ENCODE data around the gene RABEP2.
"Not testable (repeated sequence)": the region's sequence is repeated elsewhere in the genome, so short reads cannot be mapped to it uniquely, and the experiment has no call there.

Gene RABEP2, protein sequence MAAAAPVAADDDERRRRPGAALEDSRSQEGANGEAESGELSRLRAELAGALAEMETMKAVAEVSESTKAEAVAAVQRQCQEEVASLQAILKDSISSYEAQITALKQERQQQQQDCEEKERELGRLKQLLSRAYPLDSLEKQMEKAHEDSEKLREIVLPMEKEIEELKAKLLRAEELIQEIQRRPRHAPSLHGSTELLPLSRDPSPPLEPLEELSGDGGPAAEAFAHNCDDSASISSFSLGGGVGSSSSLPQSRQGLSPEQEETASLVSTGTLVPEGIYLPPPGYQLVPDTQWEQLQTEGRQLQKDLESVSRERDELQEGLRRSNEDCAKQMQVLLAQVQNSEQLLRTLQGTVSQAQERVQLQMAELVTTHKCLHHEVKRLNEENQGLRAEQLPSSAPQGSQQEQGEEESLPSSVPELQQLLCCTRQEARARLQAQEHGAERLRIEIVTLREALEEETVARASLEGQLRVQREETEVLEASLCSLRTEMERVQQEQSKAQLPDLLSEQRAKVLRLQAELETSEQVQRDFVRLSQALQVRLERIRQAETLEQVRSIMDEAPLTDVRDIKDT

GRCh38 chr16:28924762-28925385 is at the start of gene RABEP2:
TSS of gene RABEP2 (minus strand) at chr16:28925238. CDS start at chr16:28925163, 75 bp downstream.
- DNase-seq, result peak; percentile 62

GRCh38 chr16:28974437-28975157 is 49.6 kb upstream of the RABEP2 start, which contains the start of gene SPNS1:
TSS of gene SPNS1 (plus strand) at chr16:28974778. CDS start at chr16:28975152, 374 bp downstream.
- peak; percentile 43 for DNase-seq

DNA sequence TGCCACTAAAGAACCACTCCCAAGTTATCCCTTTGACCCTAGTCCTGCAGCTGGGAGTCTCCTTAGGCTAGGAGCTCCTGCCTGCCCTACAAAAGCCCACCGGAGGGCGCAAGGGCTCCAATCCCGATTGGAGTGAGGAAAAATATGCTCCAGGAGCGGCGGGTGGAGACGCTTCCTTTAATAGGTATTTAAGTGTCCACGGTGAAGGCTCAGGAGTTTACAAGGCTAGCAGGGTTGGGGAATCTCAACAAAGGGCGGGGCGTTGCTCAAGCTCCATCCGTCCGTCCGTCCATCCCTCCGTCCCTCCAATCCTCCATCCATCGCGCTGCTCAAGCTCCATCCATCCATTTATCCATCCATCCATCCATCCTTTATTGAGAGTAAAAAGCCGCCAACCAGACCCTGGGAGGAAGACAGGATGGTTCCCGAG is 49.0 kb upstream of the RABEP2 start:
- DNase-seq, result no peak

- not testable (repeated sequence) for DNase-seq
Measured at GRCh38 chr16:28969696-28970095, 44.7 kb upstream of the RABEP2 start.

DNA sequence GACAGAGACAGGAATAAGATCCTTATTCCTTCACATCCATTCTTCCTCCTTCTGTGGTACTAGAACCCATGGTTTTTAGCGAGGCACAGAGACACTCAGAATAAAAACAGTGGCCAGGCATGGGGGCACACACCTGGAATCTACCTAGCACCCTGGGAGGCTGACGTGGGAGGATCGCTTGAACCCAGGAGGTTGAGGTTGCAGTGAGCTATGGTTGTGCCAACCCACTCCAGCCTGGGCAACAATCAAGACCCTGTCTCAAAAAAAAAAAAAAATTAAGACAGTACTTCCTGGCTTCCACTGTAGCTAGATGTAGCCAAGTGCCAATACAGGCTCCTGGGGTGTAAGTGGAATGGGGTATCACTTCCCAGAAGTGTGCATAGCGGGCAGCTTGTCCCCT is 42.1 kb upstream of the RABEP2 start:
- no peak for DNase-seq

- DNase-seq, result no peak
Measured at GRCh38 chr16:28964496-28964895, 39.5 kb upstream of the RABEP2 start.

GRCh38 chr16:28964072-28964471 is 39.0 kb upstream of the RABEP2 start:
- DNase-seq, result no peak

DNA sequence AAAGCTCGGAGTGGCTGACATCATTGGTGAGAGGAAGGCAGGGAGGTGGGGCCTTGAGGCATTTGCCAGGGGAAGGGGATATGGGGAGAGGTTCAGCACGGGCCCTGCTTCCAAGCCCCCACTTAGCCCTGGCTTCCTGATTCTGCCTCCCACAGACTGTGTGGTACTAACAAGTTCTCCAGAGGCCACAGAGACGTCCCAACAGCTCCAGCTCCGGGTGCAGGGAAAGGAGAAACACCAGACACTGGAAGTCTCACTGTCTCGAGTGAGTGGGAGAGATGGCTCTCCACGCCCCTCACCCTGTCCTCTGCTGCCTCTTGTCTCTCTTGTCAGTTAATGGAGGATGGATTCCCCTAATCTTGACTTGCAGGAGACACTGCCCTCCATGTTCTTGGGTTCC is 33.8 kb upstream of the RABEP2 start:
- no peak for DNase-seq

GRCh38 chr16:28958216-28958615 is 33.2 kb upstream of the RABEP2 start:
- DNase-seq, result no peak

DNA sequence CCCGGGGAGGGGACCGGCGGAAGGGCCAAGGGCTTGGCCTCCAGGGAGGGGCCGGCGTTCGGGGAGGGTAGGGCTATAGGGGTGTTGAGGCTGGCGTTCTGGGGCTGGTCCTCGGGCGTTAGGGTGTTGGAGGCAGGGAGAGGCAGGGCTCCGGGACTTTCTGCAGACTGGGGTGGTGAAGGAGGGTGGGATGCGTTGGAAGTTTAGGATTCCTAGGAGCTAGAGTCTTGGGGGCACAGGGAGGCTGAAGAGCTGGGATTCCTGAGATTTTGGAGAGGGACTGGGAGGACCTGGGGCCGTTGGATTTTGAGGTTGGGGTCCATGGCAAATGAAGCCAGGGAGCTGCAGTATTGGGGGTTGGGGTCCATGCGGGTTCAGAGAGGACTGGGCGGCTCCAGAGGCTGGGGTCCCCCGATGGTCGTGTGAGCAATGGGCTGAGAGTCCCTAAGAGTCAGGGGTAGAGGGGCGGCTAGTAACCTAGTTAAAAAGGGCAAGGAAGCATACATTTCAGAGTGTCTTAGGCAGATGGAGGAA is 26.4 kb upstream of the RABEP2 start:
- no peak for DNase-seq

GRCh38 chr16:28950648-28951409 is 25.8 kb upstream of the RABEP2 start, which contains the start of gene NFATC2IP:
TSS of gene NFATC2IP (plus strand) at chr16:28950937. CDS start at chr16:28951012, 75 bp downstream.
- peak; percentile 95 for DNase-seq

- no peak for DNase-seq
Measured at GRCh38 chr16:28946681-28947080, 21.6 kb upstream of the RABEP2 start.

- DNase-seq, result no peak
Measured at GRCh38 chr16:28943281-28943680, 18.2 kb upstream of the RABEP2 start.

GRCh38 chr16:28939825-28940224 is 14.8 kb upstream of the RABEP2 start:
- DNase-seq, result not testable (repeated sequence)

DNA sequence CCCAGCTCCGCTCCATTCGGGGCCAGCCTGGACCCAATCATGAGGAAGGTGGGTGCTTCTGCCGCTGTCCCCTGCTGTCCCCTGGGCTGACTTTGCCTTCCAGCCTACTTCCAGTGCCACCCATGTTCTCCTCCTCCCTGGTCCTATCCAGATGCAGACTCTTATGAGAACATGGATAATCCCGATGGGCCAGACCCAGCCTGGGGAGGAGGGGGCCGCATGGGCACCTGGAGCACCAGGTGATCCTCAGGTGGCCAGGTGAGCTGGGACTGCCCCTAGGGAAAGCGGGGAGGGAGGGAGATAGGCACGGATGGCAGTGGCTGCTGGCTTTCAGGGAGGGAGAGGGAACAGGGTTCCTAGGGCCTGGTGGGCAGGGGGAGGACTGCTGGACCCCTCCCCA is 13.7 kb upstream of the RABEP2 start:
- no peak for DNase-seq

- no peak for DNase-seq
Measured at GRCh38 chr16:28937222-28937876, 12.3 kb upstream of the RABEP2 start.

GRCh38 chr16:28936784-28937155 is 11.7 kb upstream of the RABEP2 start:
- DNase-seq, result no peak

DNA sequence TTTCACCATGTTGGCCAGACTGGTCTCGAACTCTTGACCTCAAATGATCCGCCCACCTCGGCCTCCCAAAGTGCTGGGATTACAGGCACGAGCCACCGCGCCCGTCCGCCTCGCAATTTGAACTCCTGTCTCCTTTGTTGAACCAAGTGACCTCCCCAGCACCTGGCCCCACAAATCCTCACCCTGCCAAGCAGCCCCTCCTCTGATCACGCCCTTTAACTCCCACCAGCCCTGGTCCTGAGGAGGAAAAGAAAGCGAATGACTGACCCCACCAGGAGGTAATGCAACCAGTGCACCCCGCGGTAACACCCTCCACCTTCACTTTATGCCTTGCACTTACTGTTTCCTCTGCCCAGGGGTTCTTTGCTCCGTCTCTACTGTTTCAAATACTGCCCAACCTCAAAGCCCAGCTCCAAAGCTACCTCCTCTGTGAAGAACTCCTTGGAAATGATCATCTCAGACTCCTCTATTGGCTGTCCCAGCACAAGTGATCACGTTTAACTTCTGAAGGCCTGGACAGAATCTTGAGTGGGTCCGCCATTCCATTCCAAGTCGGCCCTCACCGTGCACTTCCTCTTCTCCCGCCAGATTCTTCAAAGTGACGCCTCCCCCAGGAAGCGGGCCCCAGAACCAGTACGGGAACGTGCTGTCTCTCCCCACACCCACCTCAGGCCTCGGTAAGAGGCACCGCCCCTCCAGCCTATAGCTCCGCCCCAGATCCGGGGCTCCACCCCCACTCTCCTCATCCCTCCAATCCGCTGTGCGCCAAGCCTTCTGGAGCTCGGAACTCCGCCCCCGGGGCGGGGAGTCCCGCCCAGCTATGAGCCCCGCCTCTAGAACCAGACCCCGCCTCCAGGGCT is 11.1 kb upstream of the RABEP2 start:
- DNase-seq, result no peak

DNA sequence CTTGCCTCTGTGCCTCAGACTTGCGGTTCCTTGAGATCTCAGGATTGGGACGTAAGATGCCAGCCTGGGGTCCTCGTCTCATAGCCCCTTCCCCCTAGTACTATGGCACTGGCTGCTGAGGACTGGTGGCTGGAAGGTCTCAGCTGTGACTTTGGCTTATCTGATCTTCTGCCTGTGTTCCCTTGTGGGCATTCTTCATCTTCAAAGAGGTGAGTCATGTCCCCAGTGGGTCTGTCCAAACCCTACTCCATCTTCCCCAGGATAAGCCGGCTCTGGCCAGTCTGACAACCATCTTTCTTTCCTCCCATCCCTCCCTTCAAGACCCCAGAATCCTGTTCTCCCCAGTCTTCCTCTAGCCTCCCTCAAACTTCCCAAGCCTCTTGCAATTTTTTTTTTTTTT is 10.3 kb upstream of the RABEP2 start:
- DNase-seq, result no peak

DNA sequence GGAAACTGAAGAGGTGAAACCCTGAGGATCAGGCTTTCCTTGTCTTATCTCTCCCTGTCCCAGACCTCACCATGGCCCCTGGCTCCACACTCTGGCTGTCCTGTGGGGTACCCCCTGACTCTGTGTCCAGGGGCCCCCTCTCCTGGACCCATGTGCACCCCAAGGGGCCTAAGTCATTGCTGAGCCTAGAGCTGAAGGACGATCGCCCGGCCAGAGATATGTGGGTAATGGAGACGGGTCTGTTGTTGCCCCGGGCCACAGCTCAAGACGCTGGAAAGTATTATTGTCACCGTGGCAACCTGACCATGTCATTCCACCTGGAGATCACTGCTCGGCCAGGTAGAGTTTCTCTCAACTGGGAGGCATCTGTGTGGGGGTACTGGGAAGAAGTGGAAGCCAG is 8.1 kb upstream of the RABEP2 start:
- no peak for DNase-seq
